ENCODE data around the gene MYL9. TPM values are rescaled to one million over a fixed set of nuclear protein-coding genes. Genes with fewer than 3 reads are reported as not detected.
A peak's percentile ranks its signal among the peaks of the same experiment; 100 is the strongest.
"Not testable (repeated sequence)": the region's sequence is repeated elsewhere in the genome, so short reads cannot be mapped to it uniquely, and the experiment has no call there.

Gene MYL9
- total RNA-seq, 2 experiments from 2014 or later = 0.12 to 0.29 TPM

- Mint-ChIP-seq H3K36me3 (peaks cover 9% of the 10 kb centered on the region), H3K4me1 (ENCODE audit: low read depth) (peaks cover 20% of the 10 kb centered on the region), H3K4me3 (no peak overlapping the region), H3K27ac (no peak overlapping the region), H3K27me3 (no peaks in the 10 kb centered on the region), H3K9me3 (no peaks in the 10 kb centered on the region)
- ChIA-PET POLR2A (no interaction called here), CTCF (no interaction called here)
- intact Hi-C loops (cut with micrococcal nuclease) = no loop called here
- no peak for DNase-seq
Measured at GRCh38 chr20:36504295-36504694, 37.0 kb upstream of the MYL9 start.

GRCh38 chr20:36506253-36506652, 35.1 kb upstream of the MYL9 start:
- Mint-ChIP-seq H3K9me3 (no peaks in the 10 kb centered on the region), H3K36me3 (peaks cover 9% of the 10 kb centered on the region), H3K27me3 (no peaks in the 10 kb centered on the region), H3K4me3 (no peak overlapping the region), H3K27ac (no peak overlapping the region), H3K4me1 (ENCODE audit: low read depth) (peaks cover 15% of the 10 kb centered on the region)
- intact Hi-C loops (cut with micrococcal nuclease) = no loop called here
- ChIA-PET CTCF (interaction anchor here (0.6 to 1.3 kb wide), 6 partner anchors 11 to 224 kb away, joined by 3 to 5 read pairs (median 3); partner anchors contain the start of gene RAB5IF), POLR2A (interaction anchor here (1.0 kb wide), 1 partner anchor 14 kb away, joined by 3 read pairs; no protein-coding TSS in a partner anchor)
- DNase-seq = no peak

GRCh38 chr20:36507746-36508145, 33.6 kb upstream of the MYL9 start:
- DNase-seq = no peak
- Mint-ChIP-seq H3K9me3 (no peaks in the 10 kb centered on the region), H3K4me3 (no peak overlapping the region), H3K27ac (no peak overlapping the region), H3K4me1 (ENCODE audit: low read depth) (peaks cover 7% of the 10 kb centered on the region), H3K36me3 (peaks cover 14% of the 10 kb centered on the region), H3K27me3 (no peaks in the 10 kb centered on the region)
- intact Hi-C loops (cut with micrococcal nuclease) = no loop called here
- POLR2A ChIA-PET = no interaction called here
- CTCF ChIA-PET = no interaction called here

- ChIA-PET POLR2A (interaction anchor here (0.7 to 1.5 kb wide), 2 partner anchors 55 to 214 kb away, joined by 3 to 5 read pairs; partner anchors contain the start of gene TGIF2), CTCF (interaction anchor here (0.9 kb wide), 1 partner anchor 13 kb away, joined by 3 read pairs; no protein-coding TSS in a partner anchor)
- H3K4me3 Mint-ChIP-seq = no peak overlapping the region
- peak; percentile 59 for DNase-seq
- H3K27ac Mint-ChIP-seq = peak overlapping the region; percentile 73
- H3K36me3 Mint-ChIP-seq = peaks cover 4% of the 10 kb centered on the region
- H3K9me3 Mint-ChIP-seq = no peaks in the 10 kb centered on the region
- intact Hi-C loops (cut with micrococcal nuclease) = loop anchor here (1.0 kb wide), 1 partner anchor 75 kb away; no protein-coding TSS in a partner anchor
- peaks cover 14% of the 10 kb centered on the region for H3K4me1 Mint-ChIP-seq (ENCODE audit: low read depth)
- no peaks in the 10 kb centered on the region for H3K27me3 Mint-ChIP-seq
Measured at GRCh38 chr20:36519012-36519719, 22.2 kb upstream of the MYL9 start.

- intact Hi-C loops (cut with micrococcal nuclease) = loop anchor here (1.0 kb wide), 1 partner anchor 74 kb away; no protein-coding TSS in a partner anchor
- Mint-ChIP-seq H3K27ac (peak overlapping the region; percentile 73), H3K27me3 (no peaks in the 10 kb centered on the region), H3K4me1 (ENCODE audit: low read depth) (peaks cover 14% of the 10 kb centered on the region), H3K9me3 (no peaks in the 10 kb centered on the region), H3K4me3 (no peak overlapping the region), H3K36me3 (peaks cover 5% of the 10 kb centered on the region)
- no peak for DNase-seq
- POLR2A ChIA-PET = interaction anchor here (0.7 kb wide), 1 partner anchor 213 kb away, joined by 3 read pairs; no protein-coding TSS in a partner anchor
- CTCF ChIA-PET = interaction anchor here (1.0 to 1.5 kb wide), 2 partner anchors 28 to 81 kb away, joined by 3 read pairs; no protein-coding TSS in a partner anchor
Measured at GRCh38 chr20:36519944-36520343, 21.4 kb upstream of the MYL9 start.

GRCh38 chr20:36521526-36521925, 19.8 kb upstream of the MYL9 start:
- Mint-ChIP-seq H3K36me3 (peaks cover 11% of the 10 kb centered on the region), H3K27ac (no peak overlapping the region), H3K9me3 (no peaks in the 10 kb centered on the region), H3K27me3 (no peaks in the 10 kb centered on the region), H3K4me1 (ENCODE audit: low read depth) (peaks cover 14% of the 10 kb centered on the region), H3K4me3 (no peak overlapping the region)
- ChIA-PET POLR2A (no interaction called here), CTCF (no interaction called here)
- intact Hi-C loops (cut with micrococcal nuclease) = no loop called here
- DNase-seq = no peak

- CTCF ChIA-PET; DNase-seq; intact Hi-C loops (cut with micrococcal nuclease); H3K4me3 Mint-ChIP-seq; H3K9me3 Mint-ChIP-seq; H3K27ac Mint-ChIP-seq; H3K27me3 Mint-ChIP-seq; POLR2A ChIA-PET: not testable (repeated sequence)
- H3K4me1 Mint-ChIP-seq (ENCODE audit: low read depth) = peaks cover 14% of the 10 kb centered on the region
- H3K36me3 Mint-ChIP-seq = peaks cover 18% of the 10 kb centered on the region
Measured at GRCh38 chr20:36522412-36522811, 18.9 kb upstream of the MYL9 start.

GRCh38 chr20:36523341-36523740, 18.0 kb upstream of the MYL9 start:
- ChIA-PET CTCF (no interaction called here), POLR2A (no interaction called here)

GRCh38 chr20:36525620-36526365, 15.5 kb upstream of the MYL9 start:
- POLR2A ChIA-PET = no interaction called here

More at GRCh38 chr20:36523341-36523740, 18.0 kb upstream of the MYL9 start:
- Mint-ChIP-seq H3K4me3 (no peak overlapping the region), H3K27ac (no peak overlapping the region), H3K27me3 (no peaks in the 10 kb centered on the region), H3K36me3 (peaks cover 19% of the 10 kb centered on the region), H3K4me1 (ENCODE audit: low read depth) (peaks cover 12% of the 10 kb centered on the region), H3K9me3 (no peaks in the 10 kb centered on the region)
- intact Hi-C loops (cut with micrococcal nuclease) = no loop called here
- DNase-seq = no peak

GRCh38 chr20:36526521-36527011, 14.8 kb upstream of the MYL9 start:
- H3K4me1 Mint-ChIP-seq (ENCODE audit: low read depth) = no peaks in the 10 kb centered on the region
- no peaks in the 10 kb centered on the region for H3K9me3 Mint-ChIP-seq
- ChIA-PET CTCF (interaction anchor here (1.1 kb wide), 1 partner anchor 9 kb away, joined by 3 read pairs; no protein-coding TSS in a partner anchor), POLR2A (interaction anchor here (0.7 kb wide), 1 partner anchor 360 kb away, joined by 3 read pairs; no protein-coding TSS in a partner anchor)
- H3K4me3 Mint-ChIP-seq = no peak overlapping the region
- H3K27ac Mint-ChIP-seq = no peak overlapping the region
- intact Hi-C loops (cut with micrococcal nuclease) = no loop called here
- H3K36me3 Mint-ChIP-seq = peaks cover 19% of the 10 kb centered on the region
- no peaks in the 10 kb centered on the region for H3K27me3 Mint-ChIP-seq
- DNase-seq = no peak

More at GRCh38 chr20:36525620-36526365, 15.5 kb upstream of the MYL9 start:
- Mint-ChIP-seq H3K4me1 (ENCODE audit: low read depth) (no peaks in the 10 kb centered on the region), H3K27ac (no peak overlapping the region), H3K4me3 (no peak overlapping the region), H3K27me3 (no peaks in the 10 kb centered on the region), H3K36me3 (peaks cover 19% of the 10 kb centered on the region), H3K9me3 (no peaks in the 10 kb centered on the region)
- no peak for DNase-seq
- intact Hi-C loops (cut with micrococcal nuclease) = no loop called here
- CTCF ChIA-PET = interaction anchor here (1.1 kb wide), 1 partner anchor 9 kb away, joined by 3 read pairs; no protein-coding TSS in a partner anchor

- H3K9me3 Mint-ChIP-seq = no peaks in the 10 kb centered on the region
- intact Hi-C loops (cut with micrococcal nuclease) = no loop called here
- H3K27ac Mint-ChIP-seq = no peak overlapping the region
- H3K36me3 Mint-ChIP-seq = peaks cover 19% of the 10 kb centered on the region
- no peak overlapping the region for H3K4me3 Mint-ChIP-seq
- ChIA-PET CTCF (no interaction called here), POLR2A (interaction anchor here (0.7 kb wide), 1 partner anchor 359 kb away, joined by 3 read pairs; no protein-coding TSS in a partner anchor)
- no peaks in the 10 kb centered on the region for H3K4me1 Mint-ChIP-seq (ENCODE audit: low read depth)
- DNase-seq = no peak
- H3K27me3 Mint-ChIP-seq = no peaks in the 10 kb centered on the region
Measured at GRCh38 chr20:36527331-36528125, 13.8 kb upstream of the MYL9 start.
